Stimulated activated CD4-positive, alpha-beta T cell treated with anti-CD3 and anti-CD28 coated beads, Interleukin-12 subunit alpha, Interleukin-12 subunit beta, amount 100 ng/mL, for 24 hours (primary cell): ENCODE measurements around the gene SMAD4.
"Not testable (repeated sequence)": the region's sequence is repeated elsewhere in the genome, so short reads cannot be mapped to it uniquely, and the experiment has no call there.

ENCODE experiments used
- DNase-seq, 2 experiments: peaks; one replicate each; pipeline ENCODE4 v3.0.0-alpha.2; 2020; ENCODE audit warnings: low read depth in 2 of 2

Gene SMAD4

DNA sequence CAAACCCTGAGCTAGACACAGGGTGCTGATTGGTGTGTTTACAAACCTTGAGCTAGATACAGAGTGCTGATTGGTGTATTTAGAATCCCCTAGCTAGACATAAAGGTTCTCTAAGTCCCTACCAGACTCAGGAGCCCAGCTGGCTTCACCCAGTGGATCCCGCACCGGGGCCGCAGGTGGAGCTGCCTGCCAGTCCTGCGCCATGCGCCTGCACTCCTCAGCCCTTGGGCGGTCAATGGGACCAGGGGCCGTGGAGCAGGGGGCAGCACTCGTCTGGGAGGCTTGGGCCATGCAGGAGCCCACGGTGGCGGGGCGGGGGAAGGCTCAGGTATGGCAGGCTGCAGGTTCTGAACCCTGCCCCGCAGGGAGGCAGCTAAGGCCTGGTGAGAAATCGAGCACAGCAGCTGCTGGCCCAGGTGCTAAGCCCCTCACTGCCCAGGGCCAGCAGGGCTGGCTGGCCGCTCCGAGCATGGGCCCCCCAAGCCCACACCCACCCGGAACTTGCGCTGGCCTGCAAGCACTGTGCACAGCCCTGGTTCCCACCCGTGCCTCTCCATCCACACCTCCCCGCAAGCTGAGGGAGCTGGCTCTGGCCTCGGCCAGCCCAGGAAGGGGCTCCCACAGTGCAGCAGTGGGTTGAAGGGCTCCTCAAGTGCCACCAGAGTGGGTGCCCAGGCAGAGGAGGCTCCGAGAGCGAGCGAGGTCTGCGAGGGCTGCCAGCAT is 81.8 kb downstream of the SMAD4 start:
- not testable (repeated sequence) for DNase-seq

- not testable (repeated sequence) for DNase-seq
Measured at GRCh38 chr18:51116996-51117395, 87.0 kb downstream of the SMAD4 start.

DNA sequence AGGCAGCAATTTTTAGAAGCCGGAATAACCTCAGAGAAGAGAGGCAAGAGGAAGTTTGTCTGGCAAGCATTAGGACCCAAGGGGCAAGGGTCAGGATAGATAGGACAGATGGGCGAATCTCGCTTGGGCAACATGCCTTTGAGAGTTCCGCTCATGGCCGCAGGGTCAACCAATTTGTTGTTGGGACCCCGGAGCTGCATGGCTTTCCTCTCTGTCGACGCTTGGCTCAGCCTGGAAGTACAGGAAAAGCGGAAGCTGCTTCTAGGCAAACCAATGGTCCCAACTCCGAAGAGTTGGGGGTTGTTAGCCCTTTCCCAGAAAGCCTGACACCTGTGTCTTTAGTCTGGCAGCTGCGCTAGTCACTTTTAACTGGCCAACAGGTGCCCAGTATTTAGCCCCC is 89.5 kb downstream of the SMAD4 start:
- DNase-seq: not testable (repeated sequence)

- DNase-seq: not testable (repeated sequence)
Measured at GRCh38 chr18:51119976-51120375, 90.0 kb downstream of the SMAD4 start.

GRCh38 chr18:51120809-51121596 is 91.0 kb downstream of the SMAD4 start:
- DNase-seq: no peak

- no peak for DNase-seq
Measured at GRCh38 chr18:51121597-51121857, 91.5 kb downstream of the SMAD4 start.

DNA sequence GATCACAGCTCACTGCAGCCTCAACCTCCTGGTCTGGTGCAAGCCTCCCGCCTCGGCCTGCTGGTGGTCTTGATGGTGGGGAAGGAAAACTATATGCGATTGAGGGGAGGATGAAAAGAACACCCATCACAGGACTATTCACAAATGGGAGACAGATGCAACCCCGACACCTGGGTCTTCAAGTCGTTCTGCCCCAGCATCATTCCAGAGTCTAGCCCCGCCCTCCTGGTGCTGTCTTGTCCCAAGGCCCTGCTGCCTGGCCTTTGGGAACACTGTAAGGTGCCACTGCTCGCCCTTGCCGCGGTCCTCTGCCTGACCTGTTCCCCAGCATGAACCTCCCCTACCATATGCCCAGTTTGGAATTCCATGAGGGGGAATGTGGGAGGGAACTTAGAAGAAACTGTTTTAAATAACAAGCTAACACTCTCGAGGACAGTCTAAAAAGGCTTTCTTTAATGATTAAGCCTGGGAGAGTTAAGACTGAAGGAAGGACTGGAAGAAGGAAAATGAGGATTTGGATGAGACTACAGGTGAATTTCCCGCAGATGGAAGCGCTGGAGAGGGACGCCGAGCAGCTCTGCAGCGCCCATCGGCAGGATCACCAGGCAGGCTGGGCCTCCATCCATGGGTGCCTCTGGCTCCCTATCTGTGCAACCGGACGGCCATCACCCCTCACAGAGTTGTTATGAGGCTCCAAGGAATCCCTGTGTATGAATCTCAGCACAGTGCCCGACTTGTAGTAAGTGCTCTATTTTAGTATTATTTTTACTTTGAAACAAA is 92.4 kb downstream of the SMAD4 start:
- no peak for DNase-seq

DNA sequence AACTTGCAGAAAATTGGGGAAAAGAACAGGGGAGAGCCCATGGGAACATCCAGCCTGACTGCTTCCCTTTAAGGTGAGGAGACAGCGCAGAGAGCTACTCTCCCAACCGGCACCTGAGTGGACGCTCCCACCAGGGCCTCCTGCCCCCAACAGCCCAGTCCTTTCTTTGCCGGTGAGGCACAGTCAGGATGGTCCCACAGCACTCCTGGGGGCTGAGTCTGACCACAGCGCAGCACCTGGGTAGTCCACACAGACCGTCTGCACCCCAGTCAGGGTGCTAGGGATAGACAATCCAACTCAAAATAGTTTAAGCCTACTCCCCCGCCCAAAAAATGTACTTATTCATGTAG is 93.0 kb downstream of the SMAD4 start:
- no peak for DNase-seq

DNA sequence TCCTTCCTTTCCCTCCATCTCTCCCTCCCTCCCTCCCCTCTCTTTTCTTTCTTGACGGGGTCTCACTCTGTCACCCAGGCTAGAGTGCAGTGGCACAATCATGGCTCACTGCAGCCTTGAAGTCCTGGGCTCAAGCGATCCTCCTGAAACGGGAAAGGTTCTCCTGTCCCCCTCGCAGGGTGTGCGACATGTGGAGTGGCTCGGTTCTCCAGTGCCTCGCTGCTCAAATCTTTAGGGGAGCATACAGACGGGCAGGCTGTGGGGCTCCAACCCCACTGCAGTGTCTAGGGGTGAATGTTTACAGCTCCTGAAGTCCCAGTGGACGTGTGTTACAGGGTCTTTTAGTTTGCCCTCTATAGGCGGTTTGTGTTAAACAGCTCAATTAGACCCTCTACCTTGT is 93.5 kb downstream of the SMAD4 start:
- DNase-seq: no peak

DNA sequence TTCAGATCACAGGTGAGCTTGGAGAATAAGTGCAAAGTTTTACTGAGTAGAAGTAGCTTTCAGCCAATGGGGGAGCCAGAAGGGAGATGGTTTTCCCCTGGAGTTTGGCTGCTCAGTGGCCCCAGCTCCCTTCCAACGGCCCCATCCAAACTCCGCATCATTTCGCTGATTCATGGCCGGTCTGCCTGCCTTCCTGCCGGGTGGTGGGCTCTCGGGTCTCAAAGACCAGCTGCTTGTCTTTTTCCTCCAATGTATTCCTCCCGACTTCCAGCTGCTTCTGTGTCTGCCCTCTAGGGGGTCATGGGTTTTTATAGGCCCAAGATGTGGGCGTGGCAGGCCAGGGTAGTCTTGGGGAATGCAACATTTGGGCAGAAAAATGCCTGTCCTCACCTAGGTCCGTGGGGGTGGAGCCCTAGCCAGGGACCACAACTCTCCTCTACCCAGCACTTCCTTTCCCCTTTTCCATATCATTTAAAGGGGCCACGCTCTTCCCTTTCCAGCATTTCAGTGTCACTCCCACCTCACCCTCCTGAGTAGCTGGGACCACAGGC is 94.0 kb downstream of the SMAD4 start:
- DNase-seq: no peak

DNA sequence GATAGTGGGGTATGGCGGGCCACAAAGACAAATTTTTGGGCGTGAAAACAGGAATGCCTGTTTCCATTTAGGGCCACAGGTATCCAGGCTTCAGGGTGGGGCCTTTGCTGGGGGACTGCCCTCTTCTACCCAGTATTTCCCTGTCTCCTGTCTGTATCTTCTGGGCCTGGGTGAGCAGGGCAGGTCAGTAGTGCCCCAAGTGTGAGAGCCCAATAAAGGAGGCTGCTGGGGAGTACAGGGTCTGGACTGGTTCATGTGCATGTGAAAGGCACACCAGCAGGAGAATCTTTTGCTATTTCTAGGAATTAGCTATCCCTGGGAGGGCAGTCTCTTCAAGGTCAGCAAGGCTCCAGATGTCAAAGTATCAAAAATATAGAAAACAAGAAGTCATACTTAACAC is 96.0 kb downstream of the SMAD4 start:
- DNase-seq: no peak

GRCh38 chr18:51127664-51128063 is 97.7 kb downstream of the SMAD4 start:
- DNase-seq: no peak

DNA sequence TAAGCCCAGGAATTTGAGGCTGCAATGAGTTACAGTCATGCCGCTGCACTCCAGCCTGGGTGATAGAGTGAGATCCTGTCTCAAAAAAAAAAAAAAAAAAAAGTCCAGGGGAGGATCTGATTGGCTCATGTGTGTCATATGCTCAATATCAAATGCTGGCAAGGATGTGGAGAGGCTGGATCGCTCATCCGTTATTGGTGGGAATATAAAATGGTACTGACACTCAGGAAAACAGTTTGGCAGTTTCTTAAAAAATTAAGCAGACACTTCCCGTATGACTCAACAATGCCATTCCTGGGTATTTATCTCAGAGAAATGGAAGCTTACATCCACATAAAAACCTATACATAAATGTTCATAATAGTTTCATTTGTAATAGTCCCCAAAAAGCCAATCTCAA is 98.5 kb downstream of the SMAD4 start:
- DNase-seq: no peak

- DNase-seq: no peak
Measured at GRCh38 chr18:51132256-51132935, 102.4 kb downstream of the SMAD4 start.

- no peak for DNase-seq
Measured at GRCh38 chr18:51133580-51134160, 103.7 kb downstream of the SMAD4 start.
